HepG2 (cell line): ENCODE measurements around the gene VRK2. TPM values are rescaled to one million over a fixed set of nuclear protein-coding genes. Genes with fewer than 3 reads are reported as not detected.

Source experiments
- ATAC-seq: fragments of 200-7000 bp; cut with Tn5 transposase; 3 replicates; pipeline ENCODE4 v1.9.1; 2020; ENCODE audit warnings: mild to moderate bottlenecking, moderate library complexity
- BruUV-seq: library from RNA; stranded (reverse); fragments of 400-500 nt; replicated peaks from 2 replicates; lab custom pipeline; 2021; lab: Mats Ljungman, UMichigan
- CTCF ChIA-PET: fragments of 300-600 bp; formaldehyde crosslinking; extraction: SDS; loops from one replicate; lab custom pipeline; 2021; ENCODE audit warnings: low total read pairs, inconsistent platforms, low intra/inter-chr PET ratio; lab: Yijun Ruan, JAX
- POLR2A ChIA-PET: fragments of 350-600 bp; sonication (Branson Sonifier 250); formaldehyde crosslinking; loops from one replicate; lab custom pipeline; 2020; ENCODE audit warnings: antibody characterized with exemption, inconsistent platforms; lab: Yijun Ruan, JAX
- DNase-seq: peaks from one replicate; pipeline ENCODE4 v3.0.0-alpha.2; 2015; ENCODE audit warnings: low spot score
- FAIRE-seq: peaks from 3 replicates; lab custom pipeline; 2011; peaks lifted over from hg19 to GRCh38; lab: Jason Lieb, UNC
- H2AFZ ChIP-seq: one replicate; pipeline ENCODE4 v1.6.1; 2011; ENCODE audit warnings: low read length, inconsistent platforms
- H3K27ac ChIP-seq: fragments of 300-600 bp; 3 replicates; pipeline ENCODE4 v1.8.0; 2011; ENCODE audit warnings: mixed run types, mild to moderate bottlenecking, mixed read lengths, low read length, inconsistent platforms; ENCODE audit not compliant: insufficient read depth; ENCODE audit errors: extremely low read length
- H3K27me3 ChIP-seq, 2 experiments: fragments of 200-600 bp in 1 of 2; 2 replicates in 1 of 2; 3 replicates in 1 of 2; pipeline versions ENCODE4 v1.6.0 to v1.8.0; 2011; ENCODE audit warnings: low read length in 2 of 2, mild to moderate bottlenecking in 2 of 2, moderate library complexity in 2 of 2, inconsistent platforms in 1 of 2; ENCODE audit not compliant: insufficient read depth in 2 of 2, control insufficient read depth in 1 of 2
- H3K36me3 ChIP-seq, 2 experiments: fragments of 200-600 bp in 1 of 2; replicated peaks in 1 of 2; 2 replicates in 1 of 2; 3 replicates in 1 of 2; pipeline versions ENCODE4 v1.5.1 to v1.8.0; 2011; ENCODE audit warnings: low read length in 2 of 2, inconsistent platforms in 1 of 2; ENCODE audit not compliant: insufficient read depth in 2 of 2, control insufficient read depth in 1 of 2
- H3K4me1 ChIP-seq: 2 replicates; pipeline ENCODE4 v1.5.1; 2012; ENCODE audit warnings: low read length, inconsistent platforms; ENCODE audit not compliant: insufficient read depth
- H3K4me2 ChIP-seq: 2 replicates; pipeline ENCODE4 v1.6.0; 2011; ENCODE audit warnings: low read depth, low read length, inconsistent platforms
- H3K4me3 ChIP-seq, 3 experiments: fragments of 200-600 bp in 1 of 3; sonication (generic), shearing (Covaris generic) in 1 of 3; replicated peaks in 1 of 3; 2 replicates each; pipeline ENCODE4 v1.5.1; 2011 to 2016; ENCODE audit warnings: low read length in 3 of 3, inconsistent platforms in 2 of 3, low read depth in 2 of 3, mild to moderate bottlenecking in 2 of 3, control low read depth in 1 of 3, mixed read lengths in 1 of 3; ENCODE audit not compliant: insufficient read depth in 1 of 3
- H3K79me2 ChIP-seq: one replicate; pipeline ENCODE4 v1.6.1; 2011; ENCODE audit warnings: low read length, inconsistent platforms; ENCODE audit not compliant: insufficient read depth
- H3K9ac ChIP-seq: 2 replicates; pipeline ENCODE4 v1.6.0; 2011; ENCODE audit warnings: mild to moderate bottlenecking, low read depth, low read length, inconsistent platforms; ENCODE audit not compliant: insufficient read depth
- H3K9me3 ChIP-seq: 2 replicates; pipeline ENCODE4 v1.5.1; 2012; ENCODE audit warnings: mild to moderate bottlenecking, low read length
- H4K20me1 ChIP-seq: 2 replicates; pipeline ENCODE4 v1.6.0; 2011; ENCODE audit warnings: inconsistent platforms, mild to moderate bottlenecking, low read length, moderate library complexity; ENCODE audit not compliant: insufficient read depth
- ATM ChIP-seq: fragments of 450-650 bp; IDR thresholded peaks from 2 replicates; pipeline ENCODE4 v1.7.1; 2017; ENCODE audit warnings: mild to moderate bottlenecking, borderline replicate concordance
- GATAD1 ChIP-seq: IDR thresholded peaks from 2 replicates; pipeline ENCODE4 v1.6.1; 2016; ENCODE audit warnings: missing genetic modification reagents, missing compliant biosample characterization
- GZF1 ChIP-seq: sonication (generic); formaldehyde crosslinking; IDR thresholded peaks from 2 replicates; pipeline ENCODE4 v1.5.1; 2020; ENCODE audit warnings: mild to moderate bottlenecking, missing genetic modification reagents
- MAF1 ChIP-seq: sonication (generic); formaldehyde crosslinking; IDR thresholded peaks from 2 replicates; pipeline ENCODE4 v1.5.0; 2020; ENCODE audit warnings: missing genetic modification reagents, borderline replicate concordance
- RBM39 ChIP-seq: fragments of 200-400 bp; formaldehyde crosslinking; IDR thresholded peaks from one replicate; pipeline ENCODE4 v1.6.1; 2018; ENCODE audit warnings: antibody characterized with exemption, mild to moderate bottlenecking, low read depth, low read length; ENCODE audit not compliant: poor library complexity, severe bottlenecking
- REPIN1 ChIP-seq: sonication (generic); formaldehyde crosslinking; IDR thresholded peaks from 2 replicates; pipeline ENCODE4 v1.8.0; 2022; ENCODE audit warnings: missing genetic modification reagents, low read depth, mild to moderate bottlenecking, borderline replicate concordance
- SP140L ChIP-seq: sonication (generic); formaldehyde crosslinking; IDR thresholded peaks from 2 replicates; pipeline ENCODE4 v1.4.0; 2020; ENCODE audit warnings: missing genetic modification reagents, borderline replicate concordance
- ZMAT5 ChIP-seq: sonication (generic); formaldehyde crosslinking; IDR thresholded peaks from 2 replicates; pipeline ENCODE4 v1.5.0; 2020; ENCODE audit warnings: mild to moderate bottlenecking, low read depth, missing genetic modification reagents, borderline replicate concordance
- ZNF431 ChIP-seq: sonication (generic); formaldehyde crosslinking; IDR thresholded peaks from 2 replicates; pipeline ENCODE4 v1.9.0; 2022; ENCODE audit warnings: missing genetic modification reagents, low read depth, mild to moderate bottlenecking, borderline replicate concordance
- ZNF614 ChIP-seq: IDR thresholded peaks from 2 replicates; pipeline ENCODE4 v1.6.1; 2018; ENCODE audit warnings: missing biosample characterization, missing genetic modification reagents, inconsistent platforms, borderline replicate concordance
- ZNF691 ChIP-seq: sonication (generic); formaldehyde crosslinking; IDR thresholded peaks from 2 replicates; pipeline ENCODE4 v1.4.0; 2020; ENCODE audit warnings: missing genetic modification reagents, low read depth, mild to moderate bottlenecking, borderline replicate concordance
- ZNF713 ChIP-seq: sonication (generic); formaldehyde crosslinking; IDR thresholded peaks from 2 replicates; pipeline ENCODE4 v1.4.0; 2020; ENCODE audit warnings: mild to moderate bottlenecking, missing genetic modification reagents
- WGBS: methylation state at CpG from one replicate; pipeline ENCODE4 v1.1.6; 2017; ENCODE audit warnings: low lambda C conversion rate; 5-methylcytosine and 5-hydroxymethylcytosine counted together
- in situ Hi-C: cut with HindIII; loops from 2 replicates; pipeline ENCODE4 v1.10.0; 2017; ENCODE audit warnings: low pct_unique_long_range_greater_than_20kb; ENCODE audit not compliant: extremely low pct_ligation_motif_present
- intact Hi-C: fragments of 100-400 bp; cut with micrococcal nuclease; formaldehyde crosslinking; loops from one replicate; pipeline ENCODE4 v1.10.0; 2022; ENCODE audit not compliant: unreplicated experiment
- polyA plus RNA-seq, 8 experiments: library from polyadenylated mRNA; depleted of rRNA in 3 of 8; stranded (reverse) in 7 of 8; unstranded in 1 of 8; fragments of >200 nt; fragmentation: Illumina TruSeq in 4 of 8; extraction: Trizol in 4 of 8; gene quantifications; 2 replicates each; pipeline versions ENCODE4 v1.2.1 to v1.2.3, GENCODE V29; 2011 to 2016; ENCODE audit warnings: low read depth in 4 of 8, missing spikeins in 1 of 8, mixed read lengths in 1 of 8; ENCODE audit not compliant: insufficient read depth in 1 of 8
- total RNA-seq, 5 experiments: library from RNA; depleted of rRNA; stranded (reverse); fragments of >200 nt; fragmentation: Illumina TruSeq; extraction: Trizol; gene quantifications; 2 replicates each; pipeline ENCODE4 v1.2.3, GENCODE V29; 2016; ENCODE audit warnings: low read depth in 1 of 5

Gene VRK2
- total and polyA plus RNA-seq, 2 of the 13 experiments (the other 11 are each of a cell fraction or from before 2014, with no cell fraction given): 13.3 to 29.1 TPM

- H3K4me1 ChIP-seq: no peaks in the 10 kb centered on the region
- H3K9ac ChIP-seq: no peak overlapping the region
- no peaks in the 10 kb centered on the region for H3K79me2 ChIP-seq
- WGBS: 96% methylated on average over 1 of the region's 1 CpG
- ATAC-seq (no peak), DNase-seq (no peak), FAIRE-seq (no peak)
- BruUV-seq: no TSS peak
- intact Hi-C loops: no loop called here
- H2AFZ ChIP-seq: no peak overlapping the region
- no peaks in the 10 kb centered on the region for H3K27me3 ChIP-seq
- no peak overlapping the region for H3K4me2 ChIP-seq
- in situ Hi-C loops: no loop called here
- no peaks in the 10 kb centered on the region for H3K9me3 ChIP-seq
- POLR2A ChIA-PET: no interaction called here
- H3K27ac ChIP-seq: no peak overlapping the region
- no peaks in the 10 kb centered on the region for H4K20me1 ChIP-seq
- no peak for TF ChIP-seq MAF1 (CRISPR knock-in tag)
- no peak for TF ChIP-seq ZNF614 (CRISPR knock-in tag)
- TF ChIP-seq ZNF713 (CRISPR knock-in tag): no peak
- TF ChIP-seq RBM39: no peak
- TF ChIP-seq SP140L: no peak
- TF ChIP-seq REPIN1: no peak
- TF ChIP-seq GZF1: no peak
- no peak for TF ChIP-seq ATM
- TF ChIP-seq ZMAT5 (CRISPR knock-in tag): no peak
- TF ChIP-seq ZNF431 (CRISPR knock-in tag): no peak
- no peak for TF ChIP-seq GATAD1 (CRISPR knock-in tag)
- TF ChIP-seq ZNF691: no peak
- H3K4me3 ChIP-seq: no peak overlapping the region
- CTCF ChIA-PET: no interaction called here
- no peaks in the 10 kb centered on the region; a peak in 1 of 5 replicates for H3K36me3 ChIP-seq
Measured at GRCh38 chr2:58146707-58147106, 100.1 kb downstream of the VRK2 start.
